ENCODE measurements around the gene CASKIN1. TPM values are rescaled to one million over a fixed set of nuclear protein-coding genes. Genes with fewer than 3 reads are reported as not detected.

The CASKIN1 gene
- polyA plus RNA-seq, 1 donor (not counting 4 experiments of a cell fraction or from before 2014, with no cell fraction given), result 0.04 TPM

DNA sequence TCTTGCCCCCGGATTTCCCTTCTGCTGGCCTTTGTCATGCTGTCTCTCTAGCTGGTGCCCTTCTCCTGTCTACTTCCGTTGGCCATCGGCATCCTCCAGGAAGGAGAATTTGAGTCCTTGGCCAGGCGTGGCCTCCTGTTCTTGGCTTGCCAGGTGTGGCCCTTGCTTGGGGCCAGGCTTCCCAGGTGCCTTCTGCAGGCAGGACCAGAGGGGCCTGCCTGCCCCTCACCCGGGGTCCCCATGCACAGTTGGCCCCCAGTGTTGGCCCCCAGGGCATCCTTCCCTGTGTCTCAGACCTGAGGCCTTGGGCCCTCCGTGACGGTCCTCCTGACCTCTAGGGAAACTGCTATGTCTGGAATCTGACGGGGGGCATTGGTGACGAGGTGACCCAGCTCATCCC lies 11.5 kb upstream of the CASKIN1 start:
- Histone ChIP-seq H3K4me3 (ENCODE audit: control insufficient read depth in 2 of 3, extremely low read depth in 1 of 3, insufficient read depth in 2 of 3, low read depth in 1 of 3, low read length in 3 of 3) (no peak overlapping the region), H4K20me1 (ENCODE audit: control insufficient read depth, extremely low read depth, insufficient read depth, low read length) (no peaks in the 10 kb centered on the region), H3K27me3 (ENCODE audit: control insufficient read depth, extremely low read depth, insufficient read depth, low read length) (no peaks in the 10 kb centered on the region), H3K4me2 (ENCODE audit: control insufficient read depth, extremely low read depth, insufficient read depth, low read depth, low read length) (no peak overlapping the region), H3K4me1 (ENCODE audit: control insufficient read depth, extremely low read depth, insufficient read depth, low read length) (peaks cover 17% of the 10 kb centered on the region), H3K79me2 (ENCODE audit: control insufficient read depth, insufficient read depth, low read length) (peaks cover 10% of the 10 kb centered on the region), H3K36me3 (ENCODE audit: control insufficient read depth in 2 of 2, extremely low read depth in 1 of 2, insufficient read depth in 2 of 2, low read length in 2 of 2) (peaks cover 12 to 24% of the 10 kb centered on the region in 2 experiments), H3K9ac (ENCODE audit: control insufficient read depth, extremely low read depth, insufficient read depth, low read length) (no peak overlapping the region), H3K9me3 (ENCODE audit: control insufficient read depth, low read depth, low read length) (no peaks in the 10 kb centered on the region), H3K27ac (ENCODE audit: control insufficient read depth, insufficient read depth, low read length) (no peak overlapping the region), H2AFZ (ENCODE audit: control insufficient read depth, low read length) (no peak overlapping the region), H3K9me1 (ENCODE audit: control insufficient read depth, extremely low read depth, insufficient read depth, low read length) (no peaks in the 10 kb centered on the region)
- DNase-seq (ENCODE audit: low read depth, low spot score) (no peak), FAIRE-seq (no peak)
- TF ChIP-seq EZH2 (IDR thresholded peaks at IDR 0.05; ENCODE audit: low read length), result no peak
- TF ChIP-seq, protein P1, sequence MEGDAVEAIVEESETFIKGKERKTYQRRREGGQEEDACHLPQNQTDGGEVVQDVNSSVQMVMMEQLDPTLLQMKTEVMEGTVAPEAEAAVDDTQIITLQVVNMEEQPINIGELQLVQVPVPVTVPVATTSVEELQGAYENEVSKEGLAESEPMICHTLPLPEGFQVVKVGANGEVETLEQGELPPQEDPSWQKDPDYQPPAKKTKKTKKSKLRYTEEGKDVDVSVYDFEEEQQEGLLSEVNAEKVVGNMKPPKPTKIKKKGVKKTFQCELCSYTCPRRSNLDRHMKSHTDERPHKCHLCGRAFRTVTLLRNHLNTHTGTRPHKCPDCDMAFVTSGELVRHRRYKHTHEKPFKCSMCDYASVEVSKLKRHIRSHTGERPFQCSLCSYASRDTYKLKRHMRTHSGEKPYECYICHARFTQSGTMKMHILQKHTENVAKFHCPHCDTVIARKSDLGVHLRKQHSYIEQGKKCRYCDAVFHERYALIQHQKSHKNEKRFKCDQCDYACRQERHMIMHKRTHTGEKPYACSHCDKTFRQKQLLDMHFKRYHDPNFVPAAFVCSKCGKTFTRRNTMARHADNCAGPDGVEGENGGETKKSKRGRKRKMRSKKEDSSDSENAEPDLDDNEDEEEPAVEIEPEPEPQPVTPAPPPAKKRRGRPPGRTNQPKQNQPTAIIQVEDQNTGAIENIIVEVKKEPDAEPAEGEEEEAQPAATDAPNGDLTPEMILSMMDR (optimal IDR thresholded peaks at IDR 0.05 in 1 of 3, IDR thresholded peaks at IDR 0.05 in 1 of 3, conservative IDR thresholded peaks at IDR 0.05 in 1 of 3; ENCODE audit: extremely low read depth in 1 of 3, insufficient read depth in 2 of 3, low read length in 3 of 3), result no peak
- dilution Hi-C loops (cut with MboI; ENCODE audit: extremely low pct_ligation_motif_present, low sequenced_read_pairs), result no loop called here

DNA sequence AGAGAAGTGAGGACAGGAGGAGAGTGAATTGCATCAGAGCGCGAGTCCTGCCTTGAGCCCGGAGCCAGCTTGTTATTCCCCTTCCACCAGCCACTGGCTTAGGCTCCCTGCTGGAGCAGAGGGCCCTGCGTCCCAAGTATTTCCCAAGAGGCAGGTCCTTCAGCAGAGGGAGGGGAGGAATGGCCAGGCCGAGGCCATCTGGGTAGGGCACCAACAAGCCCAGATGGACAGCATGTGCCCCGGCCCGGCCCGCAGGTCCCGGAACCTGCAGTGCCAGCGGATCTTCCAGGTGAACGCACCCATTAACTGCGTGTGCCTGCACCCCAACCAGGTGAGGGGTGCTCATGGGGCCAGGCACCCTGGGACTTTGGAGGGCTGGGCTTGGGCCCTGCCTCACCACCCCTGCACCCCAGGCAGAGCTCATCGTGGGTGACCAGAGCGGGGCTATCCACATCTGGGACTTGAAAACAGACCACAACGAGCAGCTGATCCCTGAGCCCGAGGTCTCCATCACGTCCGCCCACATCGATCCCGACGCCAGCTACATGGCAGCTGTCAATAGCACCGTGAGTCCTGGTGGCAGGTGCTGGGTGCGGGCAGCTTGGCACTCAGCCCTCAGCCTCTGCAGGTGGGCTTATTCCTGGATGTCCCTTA lies 10.5 kb upstream of the CASKIN1 start:
- no peak for TF ChIP-seq EZH2 (IDR thresholded peaks at IDR 0.05; ENCODE audit: low read length)
- TF ChIP-seq, protein P1 (optimal IDR thresholded peaks at IDR 0.05 in 1 of 3, IDR thresholded peaks at IDR 0.05 in 1 of 3, conservative IDR thresholded peaks at IDR 0.05 in 1 of 3; ENCODE audit: extremely low read depth in 1 of 3, insufficient read depth in 2 of 3, low read length in 3 of 3), result no peak
- Histone ChIP-seq H3K4me2 (ENCODE audit: control insufficient read depth, extremely low read depth, insufficient read depth, low read depth, low read length) (no peak overlapping the region), H3K79me2 (ENCODE audit: control insufficient read depth, insufficient read depth, low read length) (peaks cover 9% of the 10 kb centered on the region), H2AFZ (ENCODE audit: control insufficient read depth, low read length) (no peak overlapping the region), H3K4me3 (ENCODE audit: control insufficient read depth in 2 of 3, extremely low read depth in 1 of 3, insufficient read depth in 2 of 3, low read depth in 1 of 3, low read length in 3 of 3) (no peak overlapping the region), H3K27ac (ENCODE audit: control insufficient read depth, insufficient read depth, low read length) (no peak overlapping the region), H3K9me3 (ENCODE audit: control insufficient read depth, low read depth, low read length) (no peaks in the 10 kb centered on the region), H3K9ac (ENCODE audit: control insufficient read depth, extremely low read depth, insufficient read depth, low read length) (no peak overlapping the region), H3K36me3 (ENCODE audit: control insufficient read depth in 2 of 2, extremely low read depth in 1 of 2, insufficient read depth in 2 of 2, low read length in 2 of 2) (peaks cover 12 to 15% of the 10 kb centered on the region in 2 experiments), H3K9me1 (ENCODE audit: control insufficient read depth, extremely low read depth, insufficient read depth, low read length) (no peaks in the 10 kb centered on the region), H3K27me3 (ENCODE audit: control insufficient read depth, extremely low read depth, insufficient read depth, low read length) (no peaks in the 10 kb centered on the region), H3K4me1 (ENCODE audit: control insufficient read depth, extremely low read depth, insufficient read depth, low read length) (peaks cover 9% of the 10 kb centered on the region), H4K20me1 (ENCODE audit: control insufficient read depth, extremely low read depth, insufficient read depth, low read length) (no peaks in the 10 kb centered on the region)
- dilution Hi-C loops (cut with MboI; ENCODE audit: extremely low pct_ligation_motif_present, low sequenced_read_pairs), result no loop called here
- FAIRE-seq (no peak), DNase-seq (ENCODE audit: low read depth, low spot score) (no peak)

Measured in keratinocyte (primary cell).